ENCODE measurements around the gene PCDHGB4. TPM values are rescaled to one million over a fixed set of nuclear protein-coding genes. Genes with fewer than 3 reads are reported as not detected.

Gene PCDHGB4
- total and polyA plus RNA-seq, 2 of the 4 experiments (the other 2 are of a cell fraction), result 10.0 to 17.6 TPM

DNA sequence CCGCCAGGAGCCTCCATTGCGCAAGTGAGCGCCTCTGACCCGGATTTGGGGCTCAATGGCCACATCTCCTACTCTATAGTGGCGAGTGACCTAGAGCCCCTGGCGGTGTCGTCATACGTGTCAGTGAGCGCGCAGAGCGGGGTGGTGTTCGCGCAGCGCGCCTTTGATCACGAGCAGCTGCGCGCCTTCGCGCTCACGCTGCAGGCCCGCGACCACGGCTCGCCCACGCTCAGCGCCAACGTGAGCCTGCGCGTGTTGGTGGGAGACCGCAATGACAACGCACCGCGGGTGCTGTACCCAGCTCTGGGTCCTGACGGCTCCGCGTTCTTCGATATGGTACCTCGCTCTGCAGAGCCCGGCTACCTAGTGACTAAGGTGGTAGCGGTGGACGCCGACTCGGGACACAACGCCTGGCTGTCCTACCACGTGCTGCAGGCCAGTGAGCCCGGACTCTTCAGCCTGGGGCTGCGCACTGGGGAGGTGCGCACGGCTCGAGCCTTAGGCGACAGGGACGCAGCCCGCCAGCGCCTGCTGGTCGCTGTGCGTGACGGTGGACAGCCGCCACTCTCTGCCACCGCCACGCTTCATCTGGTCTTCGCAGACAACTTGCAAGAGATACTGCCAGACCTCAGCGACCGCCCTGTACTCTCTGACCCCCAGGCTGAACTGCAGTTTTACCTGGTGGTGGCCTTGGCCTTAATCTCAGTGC is 22.3 kb downstream of the PCDHGB4 start:
- Histone ChIP-seq H3K9me1 (ENCODE audit: insufficient read depth, low read length) (no peaks in the 10 kb centered on the region), H2AK5ac (ENCODE audit: low read depth, low read length) (no peak overlapping the region), H3K36me3 (ENCODE audit: control insufficient read depth, insufficient read depth, low read length) (peaks cover 17% of the 10 kb centered on the region; the same call in 1 of the 2 replicates), H3K4me2 (ENCODE audit: low read depth, low read length) (no peak overlapping the region), H2AFZ (replicated peaks; ENCODE audit: low read length, poor library complexity) (no peak overlapping the region), H3K56ac (ENCODE audit: extremely low read depth, insufficient read depth, low read length) (no peak overlapping the region), H2BK120ac (ENCODE audit: low read depth, low read length) (no peak overlapping the region), H2BK15ac (ENCODE audit: low read depth, low read length) (no peak overlapping the region), H4K91ac (ENCODE audit: insufficient read depth, low read depth, low read length) (no peak overlapping the region), H3K27me3 (ENCODE audit: control insufficient read depth, insufficient read depth, low read length) (no peaks in the 10 kb centered on the region), H2BK20ac (ENCODE audit: low read depth, low read length) (no peak overlapping the region), H3K4me3 (ENCODE audit: insufficient read depth, low read depth, low read length) (no peak overlapping the region), H3K79me1 (ENCODE audit: low read depth in 1 of 2, low read length in 2 of 2) (peaks cover 10 to 12% of the 10 kb centered on the region in 2 experiments; a peak in 3 of 4 replicates), H3K4ac (ENCODE audit: low read depth, low read length) (no peak overlapping the region), H3K4me1 (ENCODE audit: control insufficient read depth, insufficient read depth, low read length) (no peaks in the 10 kb centered on the region), H2BK5ac (ENCODE audit: low read depth, low read length, poor library complexity, severe bottlenecking) (no peak overlapping the region), H4K8ac (ENCODE audit: low read depth in 2 of 2, low read length in 2 of 2) (no peak overlapping the region), H2AK9ac (replicated peaks; ENCODE audit: low read depth, low read length, poor library complexity) (no peak overlapping the region), H3K18ac (ENCODE audit: low read depth, low read length) (no peak overlapping the region), H4K20me1 (ENCODE audit: insufficient read depth, low read length) (no peaks in the 10 kb centered on the region), H3K14ac (replicated peaks; ENCODE audit: low read depth, low read length) (no peak overlapping the region), H4K5ac (ENCODE audit: low read depth, low read length) (no peak overlapping the region), H3K23ac (ENCODE audit: low read depth, low read length) (no peak overlapping the region), H3K9ac (ENCODE audit: low read depth, low read length) (no peak overlapping the region), H3K9me3 (ENCODE audit: control insufficient read depth, insufficient read depth, low read length) (peaks cover 59% of the 10 kb centered on the region), H3K27ac (ENCODE audit: insufficient read depth, low read length) (no peak overlapping the region)
- no peak for DNase-seq
- TF ChIP-seq RCOR1 (IDR thresholded peaks at IDR 0.05; ENCODE audit: insufficient replicate concordance, low read length) (no peak), CEBPB (IDR thresholded peaks at IDR 0.05; ENCODE audit: low read depth, low read length) (peak; percentile 34; the same call in 1 of the 2 replicates)
- BruUV-seq (replicated peaks), result no TSS peak
- intact Hi-C loops (cut with micrococcal nuclease) (loop anchor here (5.0 kb wide), 1 partner anchor 82 kb away; no protein-coding TSS in a partner anchor), dilution Hi-C loops (cut with HindIII; ENCODE audit: low sequenced_read_pairs, unreplicated experiment) (no loop called here), in situ Hi-C loops (cut with MboI; ENCODE audit: low sequenced_read_pairs) (no loop called here)
- ChIA-PET CTCF (no interaction called here), POLR2A (ENCODE audit: unreplicated experiment) (no interaction called here)
- no peak for ATAC-seq (ENCODE audit: low read depth)
- 52% methylated on average over 36 of the region's 64 CpGs; no CpG with 5 or more reads in 1 of the 2 experiments for WGBS, 2 experiments (ENCODE audit: extremely low coverage in 2 of 2, insufficient read length in 1 of 2)
